ENCODE results near the gene CCDC14. TPM values are rescaled to one million over a fixed set of nuclear protein-coding genes. Genes with fewer than 3 reads are reported as not detected.
"Not testable (repeated sequence)": the region's sequence is repeated elsewhere in the genome, so short reads cannot be mapped to it uniquely, and the experiment has no call there.

The CCDC14 gene
- total RNA-seq, 2 donors from 2014 or later, result 21.5 to 28.5 TPM

GRCh38 chr3:123975030-123975429 lies 14.0 kb upstream of the CCDC14 start:
- intact Hi-C loops (cut with DNase I); DNase-seq (ENCODE audit: low spot score): not testable (repeated sequence)

DNA sequence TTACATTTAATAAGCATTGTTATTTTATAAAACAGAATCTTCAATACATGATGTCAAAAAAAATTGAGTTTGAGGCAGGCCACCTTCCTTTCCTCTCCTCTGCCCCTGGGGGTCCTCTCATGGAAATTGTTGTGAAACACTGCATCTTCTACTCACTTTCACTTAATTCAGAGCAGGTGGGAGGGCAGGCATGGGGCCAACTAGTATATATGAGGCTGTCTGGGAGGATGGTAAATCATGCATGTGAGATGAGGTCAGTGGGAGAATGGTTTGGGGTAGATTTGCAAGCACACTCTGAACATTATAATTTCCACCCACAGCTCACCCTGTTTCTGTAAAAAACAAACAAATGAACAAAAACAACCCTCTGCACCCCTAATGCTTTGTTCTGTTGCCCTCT lies 10.4 kb upstream of the CCDC14 start:
- no peak for DNase-seq (ENCODE audit: low spot score)
- intact Hi-C loops (cut with DNase I), result no loop called here

- DNase-seq (ENCODE audit: low spot score); intact Hi-C loops (cut with DNase I): not testable (repeated sequence)
These were observed 6.2 kb upstream of the CCDC14 start for GRCh38 chr3:123967260-123967659.

GRCh38 chr3:123966799-123967198 lies 5.8 kb upstream of the CCDC14 start:
- intact Hi-C loops (cut with DNase I); DNase-seq (ENCODE audit: low spot score): not testable (repeated sequence)

GRCh38 chr3:123964793-123965192 lies 3.8 kb upstream of the CCDC14 start:
- intact Hi-C loops (cut with DNase I); DNase-seq (ENCODE audit: low spot score): not testable (repeated sequence)

GRCh38 chr3:123961508-123961856 lies 453 bp upstream of the CCDC14 start:
- intact Hi-C loops (cut with DNase I), result no loop called here
- DNase-seq (ENCODE audit: low spot score), result no peak

- DNase-seq (ENCODE audit: low spot score), result no peak
- intact Hi-C loops (cut with DNase I), result no loop called here
These were observed 7.3 kb downstream of the CCDC14 start for GRCh38 chr3:123953735-123954134.

GRCh38 chr3:123952844-123953520 lies 8.0 kb downstream of the CCDC14 start:
- no peak for DNase-seq (ENCODE audit: low spot score)
- intact Hi-C loops (cut with DNase I), result no loop called here

GRCh38 chr3:123951522-123952447 lies 9.2 kb downstream of the CCDC14 start:
- no peak for DNase-seq (ENCODE audit: low spot score)
- intact Hi-C loops (cut with DNase I), result no loop called here

- DNase-seq (ENCODE audit: low spot score), result no peak
These were observed 11.4 kb downstream of the CCDC14 start for GRCh38 chr3:123949641-123950040.

DNA sequence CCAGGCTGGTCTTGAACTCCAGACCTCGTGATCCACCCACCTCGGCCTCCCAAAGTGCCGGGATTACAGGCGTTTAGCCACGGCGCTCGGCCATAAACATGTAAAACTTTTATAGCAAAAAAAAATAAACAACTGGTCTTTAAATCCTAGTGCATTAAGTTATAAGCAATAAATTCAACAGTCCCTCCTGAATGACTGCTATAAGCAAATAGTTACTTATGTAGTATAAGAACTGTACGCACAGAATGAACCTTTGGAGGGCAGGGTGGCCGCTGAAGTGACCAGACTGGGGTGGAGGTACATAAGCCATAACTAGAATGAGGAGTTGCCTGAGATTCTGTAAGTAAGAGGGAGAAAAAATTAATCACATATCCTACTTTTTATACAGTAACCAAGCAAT lies 12.6 kb downstream of the CCDC14 start:
- intact Hi-C loops (cut with DNase I), result no loop called here
- DNase-seq (ENCODE audit: low spot score), result no peak

More at GRCh38 chr3:123949641-123950040, 11.4 kb downstream of the CCDC14 start:
- intact Hi-C loops (cut with DNase I), result no loop called here

GRCh38 chr3:123947482-123947881 lies 13.5 kb downstream of the CCDC14 start:
- intact Hi-C loops (cut with DNase I), result no loop called here

DNA sequence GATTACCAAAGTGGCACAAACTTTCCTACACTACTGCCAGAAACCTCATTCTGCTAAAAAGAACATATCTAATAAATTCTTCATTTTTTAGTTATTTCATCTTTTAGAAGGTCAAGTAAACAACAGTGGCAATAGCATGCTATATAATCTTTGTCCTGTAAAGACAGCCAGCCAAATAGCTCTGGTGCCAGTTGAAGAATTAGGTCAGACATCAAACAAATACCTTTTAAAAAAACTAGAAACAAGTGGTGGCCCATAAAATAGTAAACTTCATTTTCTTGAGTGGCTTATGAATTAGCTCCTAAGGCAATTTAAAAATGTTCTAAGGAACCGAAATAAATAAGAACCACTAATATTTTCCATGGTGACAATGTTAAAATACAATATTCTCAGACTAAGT lies 19.5 kb downstream of the CCDC14 start:
- intact Hi-C loops (cut with DNase I), result no loop called here
- DNase-seq (ENCODE audit: low spot score), result no peak

More at GRCh38 chr3:123947482-123947881, 13.5 kb downstream of the CCDC14 start:
- DNase-seq (ENCODE audit: low spot score), result no peak

DNA sequence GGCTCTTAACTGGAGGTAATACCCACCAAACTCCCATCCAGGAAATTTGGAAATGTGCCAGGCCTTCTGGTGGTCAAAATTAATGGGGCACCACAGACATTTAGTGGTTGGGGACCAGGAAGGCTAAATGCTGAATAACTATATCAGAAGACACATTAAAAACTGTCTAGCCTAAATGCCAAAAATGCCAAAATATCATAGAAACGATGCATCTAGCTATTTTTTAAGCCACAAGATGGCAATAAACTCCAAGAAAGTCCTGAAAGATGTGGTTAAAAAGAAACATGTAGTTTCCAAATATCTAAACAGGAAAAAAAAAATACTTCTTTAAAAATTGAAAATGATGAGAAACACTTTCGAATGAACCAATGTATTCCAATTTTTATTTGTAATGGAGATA lies 19.9 kb downstream of the CCDC14 start:
- DNase-seq (ENCODE audit: low spot score), result no peak
- intact Hi-C loops (cut with DNase I), result no loop called here

DNA sequence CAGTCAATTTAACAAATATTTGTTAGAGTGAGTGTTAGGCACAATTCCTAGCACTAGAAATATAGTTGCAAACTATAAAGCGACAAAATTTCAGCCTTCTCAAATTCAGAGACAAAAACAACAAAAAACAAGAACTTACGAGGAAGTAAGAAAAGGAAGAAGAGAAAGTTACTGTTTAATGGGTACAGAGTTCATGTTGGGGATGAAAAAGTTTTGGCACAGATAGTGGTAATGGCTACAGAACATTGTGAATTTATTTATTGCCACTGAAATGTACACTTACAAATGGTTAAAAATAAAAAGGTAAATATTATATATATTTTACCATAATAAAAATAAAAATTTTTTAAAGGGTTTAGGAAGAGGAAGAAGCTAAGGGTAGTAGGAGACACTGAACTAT lies 21.3 kb downstream of the CCDC14 start:
- intact Hi-C loops (cut with DNase I), result no loop called here

DNA sequence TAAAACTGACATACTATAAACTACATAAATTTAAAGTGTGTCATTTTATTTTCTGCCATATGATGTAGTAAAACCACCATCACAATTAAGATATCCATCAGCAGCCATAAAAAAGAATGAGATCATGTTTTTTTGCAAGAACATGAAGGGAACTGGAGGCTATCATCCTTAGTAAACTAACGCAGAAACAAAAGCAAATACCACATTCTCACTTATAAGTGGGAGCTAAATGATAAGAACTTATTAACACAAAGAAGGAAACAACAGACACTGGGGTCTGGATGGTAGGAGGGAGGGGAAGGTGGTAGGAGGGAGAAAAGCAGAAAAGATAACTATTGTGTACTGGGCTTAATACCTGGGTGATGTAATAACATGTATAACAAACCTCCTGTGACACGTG lies 24.6 kb downstream of the CCDC14 start:
- intact Hi-C loops (cut with DNase I), result no loop called here
- no peak for DNase-seq (ENCODE audit: low spot score)

More for the DNA sequence above, 21.3 kb downstream of the CCDC14 start:
- no peak for DNase-seq (ENCODE audit: low spot score)

DNA sequence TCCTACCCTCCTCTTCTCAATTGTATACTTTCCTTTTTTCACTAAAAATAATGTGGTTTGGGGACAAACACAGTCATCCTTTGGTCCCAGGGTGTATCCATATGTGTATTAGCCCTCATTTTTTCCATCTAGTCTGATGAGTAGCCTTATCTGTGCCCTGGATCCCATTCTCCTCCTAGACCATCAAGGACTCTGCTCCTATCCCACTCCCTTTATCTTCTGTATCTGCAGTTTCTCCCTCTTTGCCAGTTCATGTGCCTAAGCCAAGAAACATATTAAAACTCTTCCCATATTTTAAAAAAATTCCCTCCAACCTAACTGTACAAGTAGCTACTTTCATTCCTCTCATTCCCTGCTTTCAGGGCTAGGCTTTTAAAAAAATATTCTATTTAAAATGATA lies 25.2 kb downstream of the CCDC14 start:
- DNase-seq (ENCODE audit: low spot score), result no peak
- intact Hi-C loops (cut with DNase I), result no loop called here

GRCh38 chr3:123934250-123934649 lies 26.8 kb downstream of the CCDC14 start:
- intact Hi-C loops (cut with DNase I), result no loop called here
- DNase-seq (ENCODE audit: low spot score), result no peak

DNA sequence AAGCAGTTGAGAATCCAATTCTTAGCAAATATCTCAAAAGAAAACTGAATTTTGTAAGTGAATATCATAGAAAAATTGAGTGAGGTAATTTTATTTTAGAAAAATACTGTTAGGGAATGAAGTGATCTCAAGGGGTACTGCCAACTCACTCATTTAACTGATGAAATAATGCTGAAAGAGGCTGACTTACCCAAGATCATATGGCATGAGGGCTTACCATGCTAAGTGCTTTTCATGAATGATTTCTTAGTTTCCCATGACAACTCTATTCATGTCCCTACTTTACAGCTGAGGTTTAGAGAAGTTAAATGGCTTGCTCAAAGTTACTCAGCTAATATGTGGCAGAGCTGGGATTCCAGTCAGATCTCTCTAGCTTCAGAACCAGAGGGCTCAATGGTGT lies 30.6 kb downstream of the CCDC14 start:
- no peak for DNase-seq (ENCODE audit: low spot score)
- intact Hi-C loops (cut with DNase I), result no loop called here

DNA sequence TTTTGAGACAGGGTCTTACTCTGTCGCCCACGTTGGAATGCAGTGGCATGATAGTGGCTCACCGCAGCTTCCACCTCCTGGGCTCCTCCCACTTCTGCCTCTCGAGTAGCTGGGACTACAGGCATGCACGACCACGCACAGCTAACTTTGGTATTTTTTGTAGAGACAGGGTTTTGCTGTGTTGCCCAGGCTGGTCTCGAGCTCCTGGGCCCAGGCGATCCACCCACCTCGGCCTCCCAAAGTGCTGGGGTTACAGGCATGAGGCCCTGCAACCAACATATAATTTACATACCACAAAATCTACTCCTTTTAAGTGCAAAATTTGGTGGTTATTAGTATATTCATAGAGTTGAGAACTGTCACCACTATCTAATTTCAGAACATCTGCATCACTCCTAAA lies 31.7 kb downstream of the CCDC14 start:
- no peak for DNase-seq (ENCODE audit: low spot score)
- intact Hi-C loops (cut with DNase I), result no loop called here

- DNase-seq (ENCODE audit: low spot score), result no peak
- intact Hi-C loops (cut with DNase I), result no loop called here
These were observed 34.6 kb downstream of the CCDC14 start for GRCh38 chr3:123926396-123926795.

Measured in posterior vena cava (tissue), 2 donors.